Small intestine (tissue), 7 donors: Measurements from ENCODE around the gene ABCE1. TPM values are rescaled to one million over a fixed set of nuclear protein-coding genes. Genes with fewer than 3 reads are reported as not detected.
A peak's percentile ranks its signal among the peaks of the same experiment; 100 is the strongest.

Source experiments
- DNase-seq, 2 donors: peaks; one replicate each; pipeline versions ENCODE4 v3.0.0 to v3.0.0-alpha.2; 2013
- FAIRE-seq: peaks from 2 replicates; lab custom pipeline; 2012; peaks lifted over from hg19 to GRCh38; lab: Jason Lieb, UNC
- H3K27ac ChIP-seq, 3 donors: one replicate each; pipeline ENCODE4 v1.5.1; 2013; ENCODE audit warnings: low read length in 2 of 3, mild to moderate bottlenecking in 2 of 3, control low read depth in 1 of 3, inconsistent platforms in 1 of 3, low read depth in 1 of 3, moderate library complexity in 1 of 3
- H3K27me3 ChIP-seq, 3 donors: one replicate each; pipeline ENCODE4 v1.6.1; 2013; ENCODE audit warnings: low read length in 3 of 3, inconsistent platforms in 1 of 3; ENCODE audit not compliant: control insufficient read depth in 3 of 3, insufficient read depth in 3 of 3
- H3K36me3 ChIP-seq, 3 donors: one replicate each; pipeline ENCODE4 v1.6.1; 2013; ENCODE audit warnings: low read length in 3 of 3, inconsistent platforms in 1 of 3, low read depth in 1 of 3, mild to moderate bottlenecking in 1 of 3, moderate library complexity in 1 of 3; ENCODE audit not compliant: control insufficient read depth in 3 of 3, insufficient read depth in 2 of 3
- H3K4me1 ChIP-seq, 3 donors: one replicate each; pipeline ENCODE4 v1.6.1; 2013; ENCODE audit warnings: low read length in 2 of 3, inconsistent platforms in 1 of 3, low read depth in 1 of 3, mild to moderate bottlenecking in 1 of 3, moderate library complexity in 1 of 3; ENCODE audit not compliant: control insufficient read depth in 3 of 3, insufficient read depth in 2 of 3
- H3K4me3 ChIP-seq, 3 donors: one replicate each; pipeline ENCODE4 v1.5.1; 2013; ENCODE audit warnings: low read length in 3 of 3, control low read depth in 1 of 3, inconsistent platforms in 1 of 3, low read depth in 1 of 3, mild to moderate bottlenecking in 1 of 3, moderate library complexity in 1 of 3
- H3K9me3 ChIP-seq, 2 donors: one replicate each; pipeline ENCODE4 v1.6.1; 2013; ENCODE audit warnings: low read depth in 1 of 2, low read length in 1 of 2; ENCODE audit not compliant: control insufficient read depth in 2 of 2, insufficient read depth in 1 of 2
- WGBS, 3 donors: extraction: QIAGEN DNeasy Blood & Tissue Kit; methylation state at CpG; one replicate each; pipeline ENCODE4 v1.1.7; 2013; 5-methylcytosine and 5-hydroxymethylcytosine counted together
- polyA plus RNA-seq, 4 donors: library from polyadenylated mRNA; stranded (reverse) in 3 of 4; unstranded in 1 of 4; fragments of 200-250 nt in 3 of 4; fragments of 120-200 nt in 1 of 4; gene quantifications; one replicate each; pipeline versions ENCODE4 v1.2.1 to v1.2.3, GENCODE V29; 2013
- donor health status: healthy with polysubstance abuse.
- donor health status: control.
- donor health status: control.
- donor health status: Bipolar disorder and iron deficiency.
- donor health status: healthy.

ABCE1 gene
- polyA plus RNA-seq, 4 donors, result 7.8 to 52.9 (median 21.4) TPM

- DNase-seq, result peak; percentile 52 to 62
- Histone ChIP-seq H3K4me3 (no peak overlapping the region), H3K4me1 (peaks cover 0 to 2% (median 0%) of the 10 kb centered on the region in 3 donors), H3K36me3 (peaks cover 0 to 6% (median 0%) of the 10 kb centered on the region in 3 donors), H3K27me3 (no peaks in the 10 kb centered on the region), H3K27ac (peak overlapping the region; percentile 20 to 76 (median 48)), H3K9me3 (no peaks in the 10 kb centered on the region)
- FAIRE-seq, result no peak
- WGBS, 3 donors, result 6 to 43% (median 41%) methylated on average over 2 of the region's 2 CpGs
Measured at GRCh38 chr4:145066063-145066501, 32.0 kb upstream of the ABCE1 start.

- Histone ChIP-seq H3K4me1 (peaks cover 0 to 2% (median 0%) of the 10 kb centered on the region in 3 donors), H3K36me3 (peaks cover 0 to 3% (median 0%) of the 10 kb centered on the region in 3 donors), H3K9me3 (no peaks in the 10 kb centered on the region), H3K4me3 (no peak overlapping the region), H3K27ac (no peak overlapping the region), H3K27me3 (no peaks in the 10 kb centered on the region)
- WGBS, 3 donors, result 89 to 93% (median 89%) methylated on average over 3 of the region's 3 CpGs
- DNase-seq (no peak), FAIRE-seq (no peak)
Measured at GRCh38 chr4:145069361-145069760, 28.8 kb upstream of the ABCE1 start.

- Histone ChIP-seq H3K4me3 (no peak overlapping the region), H3K27ac (no peak overlapping the region), H3K27me3 (no peaks in the 10 kb centered on the region), H3K4me1 (no peaks in the 10 kb centered on the region), H3K36me3 (peaks cover 0 to 11% (median 2%) of the 10 kb centered on the region in 3 donors), H3K9me3 (no peaks in the 10 kb centered on the region)
- DNase-seq (no peak), FAIRE-seq (no peak)
- WGBS, 3 donors, result 93 to 97% (median 96%) methylated on average over 2 of the region's 2 CpGs
Measured at GRCh38 chr4:145071560-145071959, 26.6 kb upstream of the ABCE1 start.

- Histone ChIP-seq H3K27ac (no peak overlapping the region), H3K4me3 (no peak overlapping the region), H3K4me1 (no peaks in the 10 kb centered on the region), H3K36me3 (peaks cover 2 to 20% (median 2%) of the 10 kb centered on the region in 3 donors), H3K27me3 (no peaks in the 10 kb centered on the region), H3K9me3 (no peaks in the 10 kb centered on the region)
- no peak for DNase-seq
- no peak for FAIRE-seq
- 73 to 86% (median 86%) methylated on average over 1 of the region's 1 CpG for WGBS, 3 donors
Measured at GRCh38 chr4:145075742-145076468, 22.2 kb upstream of the ABCE1 start.

GRCh38 chr4:145076469-145076855 lies 21.6 kb upstream of the ABCE1 start:
- DNase-seq (no peak), FAIRE-seq (no peak)
- Histone ChIP-seq H3K27ac (no peak overlapping the region), H3K4me3 (no peak overlapping the region), H3K27me3 (no peaks in the 10 kb centered on the region), H3K36me3 (peaks cover 2 to 19% (median 2%) of the 10 kb centered on the region in 3 donors), H3K9me3 (no peaks in the 10 kb centered on the region), H3K4me1 (no peaks in the 10 kb centered on the region)
- WGBS, 3 donors, result 91 to 95% (median 94%) methylated on average over 2 of the region's 2 CpGs

- H3K27ac ChIP-seq, result no peak overlapping the region
- H3K27me3 ChIP-seq, result no peaks in the 10 kb centered on the region
- DNase-seq, result no peak
- no peak overlapping the region for H3K4me3 ChIP-seq
- FAIRE-seq, result no peak
- no peaks in the 10 kb centered on the region for H3K9me3 ChIP-seq
- WGBS, 3 donors, result 91 to 100% (median 100%) methylated on average over 1 of the region's 1 CpG
- no peaks in the 10 kb centered on the region for H3K4me1 ChIP-seq
- peaks cover 0 to 26% (median 2%) of the 10 kb centered on the region in 3 donors for H3K36me3 ChIP-seq
Measured at GRCh38 chr4:145081756-145082155, 16.4 kb upstream of the ABCE1 start.

GRCh38 chr4:145083891-145084605 lies 14.1 kb upstream of the ABCE1 start:
- 93 to 100% (median 97%) methylated on average over 1 of the region's 1 CpG for WGBS, 3 donors
- H3K4me1 ChIP-seq, result no peaks in the 10 kb centered on the region
- no peaks in the 10 kb centered on the region for H3K9me3 ChIP-seq
- H3K36me3 ChIP-seq, result peaks cover 0 to 30% (median 0%) of the 10 kb centered on the region in 3 donors
- H3K27ac ChIP-seq, result no peak overlapping the region
- FAIRE-seq (no peak), DNase-seq (no peak)
- no peak overlapping the region for H3K4me3 ChIP-seq
- H3K27me3 ChIP-seq, result no peaks in the 10 kb centered on the region

GRCh38 chr4:145090380-145090779 lies 7.7 kb upstream of the ABCE1 start:
- H3K9me3 ChIP-seq, result peaks cover 0 to 5% of the 10 kb centered on the region in 2 donors
- peaks cover 4 to 19% (median 11%) of the 10 kb centered on the region in 3 donors for H3K36me3 ChIP-seq
- 92 to 100% (median 100%) methylated on average over 1 of the region's 1 CpG for WGBS, 3 donors
- DNase-seq, result no peak
- no peak overlapping the region for H3K4me3 ChIP-seq
- FAIRE-seq, result no peak
- H3K4me1 ChIP-seq, result no peaks in the 10 kb centered on the region
- no peaks in the 10 kb centered on the region for H3K27me3 ChIP-seq
- no peak overlapping the region for H3K27ac ChIP-seq
